MM.1S (cell line): ENCODE results near the gene CREM.

Experiments
- DNase-seq: peaks from one replicate; pipeline ENCODE4 v3.0.0-alpha.2; 2015
- H2AFZ ChIP-seq: fragments of 300-600 bp; sonication (generic); 2 replicates; pipeline ENCODE4 v1.6.0; 2016; ENCODE audit warnings: antibody characterized with exemption, low read length
- H3F3A ChIP-seq: fragments of 300-600 bp; sonication (generic); 2 replicates; pipeline ENCODE4 v1.6.1; 2016; ENCODE audit warnings: mild to moderate bottlenecking, antibody characterized with exemption, low read length, moderate library complexity, mixed read lengths; ENCODE audit not compliant: insufficient read depth
- H3K27ac ChIP-seq: fragments of 300-600 bp; sonication (generic); 2 replicates; pipeline ENCODE4 v1.5.1; 2016; ENCODE audit warnings: mild to moderate bottlenecking, low read length
- H3K27me3 ChIP-seq: fragments of 300-600 bp; sonication (generic); replicated peaks from 2 replicates; pipeline ENCODE4 v1.6.0; 2016; ENCODE audit warnings: low read length; ENCODE audit not compliant: insufficient read depth
- H3K36me3 ChIP-seq: fragments of 300-600 bp; sonication (generic); replicated peaks from 2 replicates; pipeline ENCODE4 v1.6.1; 2016; ENCODE audit warnings: mild to moderate bottlenecking, low read length, mixed read lengths; ENCODE audit not compliant: insufficient read depth
- H3K4me1 ChIP-seq: fragments of 300-600 bp; sonication (generic); 2 replicates; pipeline ENCODE4 v1.6.1; 2016; ENCODE audit warnings: low read length, mixed read lengths
- H3K4me2 ChIP-seq: fragments of 300-600 bp; sonication (generic); 2 replicates; pipeline ENCODE4 v1.6.0; 2016; ENCODE audit warnings: low read depth, low read length
- H3K4me3 ChIP-seq: fragments of 300-600 bp; sonication (generic); 2 replicates; pipeline ENCODE4 v1.5.1; 2016; ENCODE audit warnings: low read length, mixed read lengths
- H3K79me2 ChIP-seq: fragments of 300-600 bp; sonication (generic); 2 replicates; pipeline ENCODE4 v1.6.1; 2016; ENCODE audit warnings: mixed run types, low read length, mixed read lengths
- H3K9ac ChIP-seq: fragments of 300-600 bp; sonication (generic); 2 replicates; pipeline ENCODE4 v1.6.1; 2016; ENCODE audit warnings: low read length, mixed read lengths
- H3K9me2 ChIP-seq: fragments of 300-600 bp; sonication (generic); replicated peaks from 2 replicates; pipeline ENCODE4 v1.6.1; 2016; ENCODE audit warnings: mild to moderate bottlenecking, low read length, mixed read lengths; ENCODE audit not compliant: insufficient read depth
- H3K9me3 ChIP-seq: fragments of 300-600 bp; sonication (generic); replicated peaks from 2 replicates; pipeline ENCODE4 v1.6.1; 2016; ENCODE audit warnings: mild to moderate bottlenecking, low read length, mixed read lengths; ENCODE audit not compliant: insufficient read depth
- H4K20me1 ChIP-seq: fragments of 300-600 bp; sonication (generic); 2 replicates; pipeline ENCODE4 v1.6.1; 2016; ENCODE audit warnings: mild to moderate bottlenecking, low read length, moderate library complexity, mixed read lengths; ENCODE audit not compliant: insufficient read depth
- EZH2 ChIP-seq: fragments of 300-600 bp; sonication (generic); optimal IDR thresholded peaks from 2 replicates; pipeline ENCODE3; 2017; ENCODE audit warnings: low read depth, mild to moderate bottlenecking, antibody characterized with exemption, low read length, mixed read lengths
- EZH2phosphoT487 ChIP-seq: fragments of 300-600 bp; sonication (generic); IDR thresholded peaks from 2 replicates; pipeline ENCODE4 v1.6.1; 2018; ENCODE audit warnings: antibody characterized with exemption, low read length
- TF ChIP-seq, protein P1 (sequence below): fragments of 300-600 bp; sonication (generic); IDR thresholded peaks from 2 replicates; pipeline ENCODE4 v1.5.1; 2016; ENCODE audit warnings: antibody characterized with exemption, low read length, mixed read lengths

CREM gene

DNA sequence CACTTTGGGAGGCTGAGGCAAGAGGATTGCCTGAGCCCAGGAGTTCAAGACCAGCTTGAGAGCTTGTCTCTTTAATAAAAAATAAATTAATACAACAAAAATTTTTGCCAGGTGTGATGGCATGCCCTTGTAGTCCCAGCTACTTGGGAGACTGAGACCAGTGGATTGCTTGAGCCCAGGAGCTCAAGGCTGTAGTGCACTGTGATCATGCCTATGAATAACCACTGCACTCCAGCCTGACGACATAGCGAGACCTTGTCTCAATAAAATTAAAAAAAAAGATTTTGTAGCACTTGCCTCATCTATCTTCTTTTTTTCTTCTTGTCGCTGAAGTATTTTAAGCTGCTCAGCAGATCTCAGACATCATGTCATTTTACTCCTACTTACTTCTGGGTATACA is 26.3 kb downstream of the CREM start:
- DNase-seq = no peak
- Histone ChIP-seq H3K9me2 (no peaks in the 10 kb centered on the region), H3K79me2 (no peaks in the 10 kb centered on the region), H2AFZ (no peak overlapping the region), H3K4me1 (peaks cover 26% of the 10 kb centered on the region), H4K20me1 (no peaks in the 10 kb centered on the region), H3K36me3 (no peaks in the 10 kb centered on the region), H3K27ac (no peak overlapping the region), H3K27me3 (no peaks in the 10 kb centered on the region), H3K9me3 (no peaks in the 10 kb centered on the region), H3K4me2 (no peak overlapping the region), H3K4me3 (no peak overlapping the region), H3K9ac (no peak overlapping the region), H3F3A (peaks cover 33% of the 10 kb centered on the region)
- TF ChIP-seq, protein P1, sequence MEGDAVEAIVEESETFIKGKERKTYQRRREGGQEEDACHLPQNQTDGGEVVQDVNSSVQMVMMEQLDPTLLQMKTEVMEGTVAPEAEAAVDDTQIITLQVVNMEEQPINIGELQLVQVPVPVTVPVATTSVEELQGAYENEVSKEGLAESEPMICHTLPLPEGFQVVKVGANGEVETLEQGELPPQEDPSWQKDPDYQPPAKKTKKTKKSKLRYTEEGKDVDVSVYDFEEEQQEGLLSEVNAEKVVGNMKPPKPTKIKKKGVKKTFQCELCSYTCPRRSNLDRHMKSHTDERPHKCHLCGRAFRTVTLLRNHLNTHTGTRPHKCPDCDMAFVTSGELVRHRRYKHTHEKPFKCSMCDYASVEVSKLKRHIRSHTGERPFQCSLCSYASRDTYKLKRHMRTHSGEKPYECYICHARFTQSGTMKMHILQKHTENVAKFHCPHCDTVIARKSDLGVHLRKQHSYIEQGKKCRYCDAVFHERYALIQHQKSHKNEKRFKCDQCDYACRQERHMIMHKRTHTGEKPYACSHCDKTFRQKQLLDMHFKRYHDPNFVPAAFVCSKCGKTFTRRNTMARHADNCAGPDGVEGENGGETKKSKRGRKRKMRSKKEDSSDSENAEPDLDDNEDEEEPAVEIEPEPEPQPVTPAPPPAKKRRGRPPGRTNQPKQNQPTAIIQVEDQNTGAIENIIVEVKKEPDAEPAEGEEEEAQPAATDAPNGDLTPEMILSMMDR = no peak
- TF ChIP-seq EZH2phosphoT487 = no peak
- TF ChIP-seq EZH2 = no peak

DNA sequence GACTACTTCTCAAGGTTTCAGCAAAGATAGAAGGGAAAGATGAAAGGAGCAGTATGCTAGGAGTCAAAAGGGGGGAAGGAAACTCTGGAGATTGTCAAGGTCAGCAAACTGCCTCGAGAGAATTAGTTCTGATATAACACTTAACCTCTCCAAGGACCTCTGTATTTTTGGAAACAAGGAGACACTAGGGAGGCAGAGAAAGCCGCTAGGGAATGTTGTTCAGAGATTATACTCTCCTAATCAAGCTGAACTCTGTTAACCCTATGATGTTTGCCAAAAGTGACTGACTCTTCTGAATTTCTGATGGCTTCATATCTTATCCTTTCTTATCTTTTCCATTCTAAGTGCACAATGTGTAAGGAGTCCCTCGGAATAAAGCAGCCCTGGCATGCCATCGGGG is 27.1 kb downstream of the CREM start:
- Histone ChIP-seq H3K9me2 (no peaks in the 10 kb centered on the region), H3K27ac (no peak overlapping the region), H3K9ac (no peak overlapping the region), H4K20me1 (no peaks in the 10 kb centered on the region), H3K4me1 (peaks cover 19% of the 10 kb centered on the region), H3K4me2 (no peak overlapping the region), H3K79me2 (no peaks in the 10 kb centered on the region), H3K9me3 (no peaks in the 10 kb centered on the region), H3K36me3 (no peaks in the 10 kb centered on the region), H3K4me3 (no peak overlapping the region), H3K27me3 (no peaks in the 10 kb centered on the region), H2AFZ (no peak overlapping the region), H3F3A (peaks cover 26% of the 10 kb centered on the region)
- no peak for DNase-seq
- TF ChIP-seq, protein P1 = no peak
- TF ChIP-seq EZH2phosphoT487 (no peak), EZH2 (no peak)

DNA sequence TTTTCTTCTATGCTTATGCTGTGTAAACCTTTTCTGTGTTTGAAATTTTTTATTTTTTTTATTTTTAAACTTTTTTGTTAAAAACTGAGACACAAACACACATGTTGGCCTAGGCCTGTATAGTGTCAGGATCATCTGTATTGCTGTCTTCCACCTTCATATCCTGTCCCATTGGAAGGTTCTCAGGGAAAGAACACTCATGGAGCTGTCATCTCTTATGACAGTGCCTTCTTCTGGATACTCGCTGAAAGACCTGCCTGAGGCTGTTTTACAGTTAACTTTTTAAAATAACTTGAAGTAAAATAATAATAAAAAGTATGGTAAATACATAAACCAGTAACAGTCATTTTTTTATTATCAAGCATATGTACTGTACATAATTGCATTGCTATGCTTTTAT is 34.1 kb downstream of the CREM start:
- no peaks in the 10 kb centered on the region for H3K36me3 ChIP-seq
- H3K27ac ChIP-seq = no peak overlapping the region
- no peak overlapping the region for H3K4me2 ChIP-seq
- no peak overlapping the region for H3K4me3 ChIP-seq
- H3K27me3 ChIP-seq = no peaks in the 10 kb centered on the region
- H4K20me1 ChIP-seq = no peaks in the 10 kb centered on the region
- TF ChIP-seq EZH2 (no peak), EZH2phosphoT487 (no peak)
- TF ChIP-seq, protein P1 = no peak
- H2AFZ ChIP-seq = no peak overlapping the region
- H3K4me1 ChIP-seq = no peaks in the 10 kb centered on the region
- H3K9ac ChIP-seq = no peak overlapping the region
- no peak for DNase-seq
- no peaks in the 10 kb centered on the region for H3K9me2 ChIP-seq
- no peaks in the 10 kb centered on the region for H3K9me3 ChIP-seq
- H3F3A ChIP-seq = no peaks in the 10 kb centered on the region
- no peaks in the 10 kb centered on the region for H3K79me2 ChIP-seq
